NCI-H1105 treated with DMSO at 0.1 percent for 48 hours (cell line): ENCODE results near the gene HTN1.
"Not testable (repeated sequence)": the region's sequence is repeated elsewhere in the genome, so short reads cannot be mapped to it uniquely, and the experiment has no call there.

Experiments used
- DNase-seq: peaks from one replicate; lab custom pipeline; 2025; lab: John Stamatoyannopoulos, UW

Gene HTN1

DNA sequence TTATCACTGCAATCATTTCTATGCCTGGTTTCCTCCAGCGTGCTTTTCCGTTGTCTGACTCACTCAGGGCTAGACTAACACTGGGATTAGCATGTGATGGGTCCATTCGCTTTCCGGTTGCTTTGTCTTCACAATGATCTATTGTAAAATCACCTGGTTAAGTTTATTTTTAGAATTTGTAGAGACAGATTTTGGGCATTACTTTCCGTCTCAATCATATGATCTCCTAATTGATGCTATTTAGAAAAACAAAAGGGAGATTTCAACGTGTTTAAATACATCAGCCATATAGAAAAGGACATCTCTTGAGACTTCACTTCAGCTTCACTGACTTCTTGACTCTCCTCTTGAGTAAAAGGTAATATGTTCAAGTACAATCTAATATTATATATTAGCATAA is at the start of gene HTN1:
TSS of gene HTN1 (plus strand) at position 301 of the 400 bp plus-strand sequence. CDS start 2,639 bp downstream, outside the sequence.
- not testable (repeated sequence) for DNase-seq

DNA sequence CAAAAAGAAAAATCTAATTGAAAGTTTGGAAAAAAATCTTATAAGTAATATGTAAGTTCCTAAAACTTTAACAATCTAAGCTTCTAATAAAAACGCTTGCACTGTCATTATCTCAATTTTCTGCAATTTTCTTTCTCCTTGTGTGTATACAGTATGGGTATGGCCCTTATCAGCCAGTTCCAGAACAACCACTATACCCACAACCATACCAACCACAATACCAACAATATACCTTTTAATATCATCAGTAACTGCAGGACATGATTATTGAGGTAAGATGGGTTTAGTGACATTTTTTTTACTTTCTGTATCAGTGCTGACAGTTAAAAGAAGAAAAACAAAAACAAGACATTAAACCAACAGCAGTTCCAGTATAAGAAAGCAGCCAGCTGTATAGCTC is 49.5 kb upstream of the HTN1 start:
- DNase-seq: no peak

- DNase-seq: no peak
These were observed 47.7 kb upstream of the HTN1 start for GRCh38 chr4:70002507-70002906.

DNA sequence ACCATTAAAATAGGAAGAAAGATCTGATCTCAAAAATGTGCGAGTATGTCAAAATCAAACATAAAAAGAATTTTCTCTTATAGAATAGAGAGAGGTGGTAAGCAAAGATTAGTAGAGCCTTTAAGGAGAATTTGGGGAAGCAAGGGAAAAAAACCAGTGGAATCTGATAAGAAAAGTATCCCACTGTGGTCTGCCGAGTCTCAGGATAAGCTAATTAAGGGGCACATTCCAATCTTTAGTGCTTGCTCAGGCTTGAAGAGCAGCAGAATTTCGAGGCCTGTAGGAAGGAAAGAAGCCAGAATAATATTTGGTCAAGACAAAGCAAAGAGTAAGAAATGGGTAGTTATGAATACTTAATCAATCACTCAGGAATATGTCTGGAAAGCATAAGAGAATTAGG is 41.5 kb upstream of the HTN1 start:
- DNase-seq: no peak

DNA sequence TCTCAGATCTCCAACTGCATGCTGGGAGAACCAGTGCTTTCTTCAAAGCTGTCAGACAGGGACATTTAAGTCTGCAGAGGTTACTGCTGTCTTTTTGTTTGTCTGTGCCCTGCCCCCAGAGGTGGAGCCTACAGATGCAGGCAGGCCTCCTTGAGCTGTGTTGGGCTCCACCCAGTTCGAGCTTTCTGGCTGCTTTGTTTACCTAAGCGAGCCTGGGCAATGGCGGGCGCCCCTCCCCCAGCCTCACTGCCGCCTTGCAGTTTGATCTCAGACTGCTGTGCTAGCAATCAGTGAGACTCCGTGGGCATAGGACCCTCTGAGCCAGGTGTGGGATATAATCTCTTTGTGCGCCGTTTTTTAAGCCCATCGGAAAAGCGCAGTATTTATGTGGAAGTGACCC is 31.2 kb upstream of the HTN1 start:
- not testable (repeated sequence) for DNase-seq

- DNase-seq: no peak
These were observed 27.0 kb upstream of the HTN1 start for GRCh38 chr4:70023218-70023617.

DNA sequence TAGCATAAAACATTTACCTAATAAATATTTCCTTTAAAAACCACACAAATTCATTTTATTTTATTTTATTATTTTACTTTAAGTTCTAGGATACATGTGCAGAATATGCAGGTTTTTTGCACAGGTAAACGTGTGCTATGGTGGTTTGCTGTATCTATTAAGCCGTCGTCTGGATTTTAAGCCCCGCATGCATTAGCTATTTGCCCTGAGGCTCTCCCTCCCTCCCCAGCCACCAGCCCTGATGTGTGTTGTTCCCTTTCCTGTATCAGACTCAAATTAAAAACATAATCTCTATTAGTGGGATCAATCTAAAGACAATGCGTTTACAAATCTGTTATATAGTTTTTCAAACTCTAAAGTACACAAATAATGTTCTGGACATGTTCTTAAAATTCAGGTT is 23.2 kb upstream of the HTN1 start:
- no peak for DNase-seq

GRCh38 chr4:70028159-70028558 is 22.1 kb upstream of the HTN1 start, which contains the start of gene HTN3:
Gene HTN3 (plus strand): TSS chr4:70028459. CDS start chr4:70030741, 2,282 bp downstream.
- DNase-seq: not testable (repeated sequence)

- DNase-seq: not testable (repeated sequence)
These were observed 12.7 kb upstream of the HTN1 start for GRCh38 chr4:70037559-70037958.

GRCh38 chr4:70039928-70040327 is 10.3 kb upstream of the HTN1 start:
- not testable (repeated sequence) for DNase-seq

GRCh38 chr4:70041652-70042286 is 8.5 kb upstream of the HTN1 start:
- no peak for DNase-seq

DNA sequence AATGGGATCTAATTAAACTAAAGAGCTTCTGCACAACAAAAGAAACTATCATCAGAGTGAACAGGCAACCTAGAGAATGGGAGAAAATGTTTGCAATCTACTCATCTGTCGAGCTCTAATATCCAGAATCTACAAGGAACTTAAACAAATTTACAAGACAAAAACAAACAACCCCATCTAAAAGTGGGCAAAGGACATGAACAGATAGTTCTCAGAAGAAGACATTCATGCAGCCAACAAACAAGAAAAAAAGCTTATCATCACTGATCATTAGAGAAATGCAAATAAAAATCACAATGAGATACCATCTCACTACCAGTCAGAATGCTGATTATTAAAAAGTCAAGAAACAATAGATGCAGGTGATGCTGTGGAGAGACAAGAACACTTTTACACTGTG is 6.3 kb downstream of the HTN1 start:
- DNase-seq: not testable (repeated sequence)

DNA sequence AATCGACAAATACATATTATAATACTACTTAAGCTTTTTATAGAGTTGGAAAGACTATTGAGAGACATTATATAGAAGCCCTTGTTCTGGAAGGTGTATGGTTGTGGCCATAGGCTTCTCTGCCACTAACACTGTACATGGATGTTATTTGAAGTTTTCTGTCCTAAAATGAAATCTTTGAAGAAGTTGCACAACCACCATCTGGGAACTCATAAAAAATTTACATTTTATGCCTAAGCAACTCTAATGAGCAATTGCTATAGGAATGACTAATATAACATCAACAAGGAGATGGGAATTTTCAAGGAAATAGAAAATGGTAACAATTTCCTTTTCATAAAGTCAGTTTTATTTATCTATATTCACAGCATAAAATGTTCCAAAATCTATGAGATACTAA is 7.4 kb downstream of the HTN1 start:
- no peak for DNase-seq

- DNase-seq: no peak
These were observed 8.9 kb downstream of the HTN1 start for GRCh38 chr4:70059149-70059548.

- DNase-seq: no peak
These were observed 11.8 kb downstream of the HTN1 start for GRCh38 chr4:70062000-70062399.

DNA sequence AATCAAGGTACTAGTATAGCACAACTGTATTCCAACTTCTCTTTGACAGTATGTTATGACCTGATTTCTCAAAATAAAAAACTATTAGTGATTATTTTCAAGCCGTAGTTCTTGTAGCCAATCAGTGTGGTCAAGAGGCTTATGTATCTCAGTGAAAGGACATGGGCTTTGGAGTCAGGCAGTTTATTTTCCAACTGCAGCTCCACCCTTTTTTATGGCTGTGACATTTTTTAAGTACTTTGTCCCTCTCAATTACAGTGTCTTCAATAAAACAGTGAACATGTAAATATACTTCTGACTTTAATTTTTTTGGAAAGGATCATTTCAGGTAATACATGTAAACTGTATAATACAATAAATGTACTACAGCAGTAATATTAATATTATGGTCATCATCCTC is 30.0 kb downstream of the HTN1 start:
- DNase-seq: no peak

DNA sequence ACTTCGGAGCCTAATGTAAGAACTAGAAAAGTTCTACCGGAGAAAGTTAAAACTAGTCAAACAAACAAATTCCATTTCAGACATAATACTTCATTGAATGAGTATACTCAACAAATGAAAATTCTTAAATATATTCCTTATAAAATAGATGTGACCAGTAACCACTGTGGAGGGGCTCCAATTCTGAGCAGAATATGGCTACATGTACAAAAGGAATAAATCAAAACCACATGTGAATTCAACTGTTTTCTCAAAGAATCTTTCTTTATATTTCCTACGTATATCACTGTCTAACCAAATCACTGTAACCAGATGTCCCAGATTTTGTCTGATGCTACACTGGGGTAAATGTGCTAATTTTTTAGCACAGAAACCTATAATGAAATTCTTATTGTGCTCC is 49.0 kb downstream of the HTN1 start:
- DNase-seq: no peak
